GM18517 (cell line): Measurements from ENCODE around the gene PEG3.
"Not testable (repeated sequence)": the region's sequence is repeated elsewhere in the genome, so short reads cannot be mapped to it uniquely, and the experiment has no call there.

Experiments used
- ATAC-seq: cut with Tn5 transposase; IDR thresholded peaks from one replicate; pipeline ENCODE4 v1.9.1; 2021; ENCODE audit warnings: mild to moderate bottlenecking, moderate library complexity; ENCODE audit not compliant: unreplicated experiment

PEG3 gene

GRCh38 chr19:56840451-56841192 lies at the start of gene PEG3, which contains the start of gene ZIM2:
Gene PEG3 (minus strand): TSS chr19:56840726. CDS start chr19:56824655, 16,071 bp downstream.
Gene ZIM2 (minus strand): TSS chr19:56840726. CDS start chr19:56824277, 16,449 bp downstream.
- ATAC-seq = no peak

GRCh38 chr19:56885173-56885985 lies 44.9 kb upstream of the PEG3 start:
- ATAC-seq = no peak

GRCh38 chr19:56884441-56884840 lies 43.9 kb upstream of the PEG3 start:
- no peak for ATAC-seq

GRCh38 chr19:56880592-56881190 lies 40.2 kb upstream of the PEG3 start:
- ATAC-seq = no peak

- ATAC-seq = no peak
These were observed 36.7 kb upstream of the PEG3 start for GRCh38 chr19:56877069-56877715.

GRCh38 chr19:56875717-56876116 lies 35.2 kb upstream of the PEG3 start:
- no peak for ATAC-seq

GRCh38 chr19:56874530-56874929 lies 34.0 kb upstream of the PEG3 start:
- ATAC-seq = no peak

- no peak for ATAC-seq
These were observed 33.0 kb upstream of the PEG3 start for GRCh38 chr19:56873493-56873892.

GRCh38 chr19:56869886-56870285 lies 29.4 kb upstream of the PEG3 start:
- no peak for ATAC-seq

- ATAC-seq = no peak
These were observed 27.9 kb upstream of the PEG3 start for GRCh38 chr19:56868446-56868845.

GRCh38 chr19:56866538-56866937 lies 26.0 kb upstream of the PEG3 start:
- no peak for ATAC-seq

- no peak for ATAC-seq
These were observed 24.1 kb upstream of the PEG3 start for GRCh38 chr19:56864443-56865125.

GRCh38 chr19:56862741-56863140 lies 22.2 kb upstream of the PEG3 start:
- ATAC-seq = no peak

- not testable (repeated sequence) for ATAC-seq
These were observed 19.9 kb upstream of the PEG3 start for GRCh38 chr19:56860409-56860808.

GRCh38 chr19:56858026-56858425 lies 17.5 kb upstream of the PEG3 start:
- ATAC-seq = no peak

- no peak for ATAC-seq
These were observed 16.3 kb upstream of the PEG3 start for GRCh38 chr19:56856822-56857221.

- not testable (repeated sequence) for ATAC-seq
These were observed 11.8 kb upstream of the PEG3 start for GRCh38 chr19:56852361-56852760.

- ATAC-seq = no peak
These were observed 7.6 kb upstream of the PEG3 start for GRCh38 chr19:56848166-56848565.

GRCh38 chr19:56842412-56842811 lies 1.9 kb upstream of the PEG3 start:
- ATAC-seq = no peak

- ATAC-seq = no peak
These were observed 642 bp upstream of the PEG3 start for GRCh38 chr19:56841193-56841543.
